K562 treated with DMSO at 1 percent for 4 hours (cell line): Measurements from ENCODE around the gene EXOC1L. TPM values are rescaled to one million over a fixed set of nuclear protein-coding genes. Genes with fewer than 3 reads are reported as not detected.

Source experiments
- total RNA-seq: library from RNA; unstranded; fragments of 300-600 nt; gene quantifications from 2 replicates; pipeline ENCODE4 v1.2.3, GENCODE V29; 2022; ENCODE audit not compliant: insufficient read depth

The EXOC1L gene
- total RNA-seq: 2.1 TPM in 1 of 2 replicates, not detected in the other

GRCh38 chr4:55819634-55820033, at the start of gene EXOC1L:
TSS of gene EXOC1L (plus strand) at chr4:55819790. CDS start at chr4:55820027, 237 bp downstream.

GRCh38 chr4:55853484-55854046, 34.0 kb downstream of the EXOC1L start, which contains the start of gene EXOC1:
TSS of gene EXOC1 (plus strand) at chr4:55853648. CDS start at chr4:55858324, 4,676 bp downstream.

Other genes with a start within 250 kb of the EXOC1L start
- gene PDCL2, start 227.5 kb upstream of the EXOC1L start, total RNA-seq: 1.5 TPM in 1 of 2 replicates, not detected in the other
- gene NMU, start 183.5 kb upstream of the EXOC1L start, total RNA-seq: 1,020 and 1,362 TPM in 2 replicates
- gene EXOC1, start 33.9 kb downstream of the EXOC1L start, total RNA-seq: 15.5 and 18.0 TPM in 2 replicates
- gene CEP135, start 129.2 kb downstream of the EXOC1L start, total RNA-seq: 7.2 and 7.4 TPM in 2 replicates